Stomach (tissue), 9 donors: ENCODE data around the gene CYP1A2. TPM values are rescaled to one million over a fixed set of nuclear protein-coding genes. Genes with fewer than 3 reads are reported as not detected.

Experiments
- DNase-seq, 2 donors: peaks; one replicate each; pipeline versions ENCODE4 v3.0.0 to v3.0.0-alpha.2; 2013 to 2019
- H3K27ac ChIP-seq, 5 donors: fragments of 200-600 bp in 4 of 5; sonication (generic) in 4 of 5; one replicate each; pipeline ENCODE4 v1.5.1; 2013 to 2019; ENCODE audit warnings: mild to moderate bottlenecking in 1 of 5, moderate library complexity in 1 of 5
- H3K27me3 ChIP-seq, 3 donors: fragments of 200-600 bp; sonication (generic); one replicate each; pipeline ENCODE4 v1.5.1; 2017 to 2019; ENCODE audit warnings: mixed run types in 1 of 3
- H3K36me3 ChIP-seq, 4 donors: fragments of 200-600 bp; sonication (generic); 1 replicate in 3 of 4; 2 replicates in 1 of 4; pipeline ENCODE4 v1.5.1; 2016 to 2019
- H3K4me1 ChIP-seq, 4 donors: fragments of 200-600 bp; sonication (generic); one replicate each; pipeline ENCODE4 v1.5.1; 2016 to 2019
- H3K4me3 ChIP-seq, 4 donors: fragments of 200-600 bp; sonication (generic) in 3 of 4; one replicate each; pipeline ENCODE4 v1.5.1; 2016 to 2019; ENCODE audit warnings: mild to moderate bottlenecking in 1 of 4
- H3K9me3 ChIP-seq, 4 donors: fragments of 200-600 bp; sonication (generic); one replicate each; pipeline ENCODE4 v1.5.1; 2016 to 2019
- CTCF ChIP-seq, 7 experiments: fragments of 450-650 bp in 4 of 7; fragments of 200-600 bp in 3 of 7; sonication (generic) in 3 of 7; IDR thresholded peaks; one replicate each; pipeline ENCODE4 v1.5.1; 2016 to 2019; ENCODE audit warnings: antibody characterized with exemption in 7 of 7, control low read depth in 2 of 7, mild to moderate bottlenecking in 1 of 7
- EP300 ChIP-seq: sonication (generic); formaldehyde crosslinking; IDR thresholded peaks from one replicate; pipeline ENCODE4 v1.6.1; 2017; ENCODE audit warnings: antibody characterized with exemption
- POLR2A ChIP-seq, 4 donors: fragments of 450-650 bp; IDR thresholded peaks; one replicate each; pipeline ENCODE4 v1.6.1; 2016; ENCODE audit warnings: antibody characterized with exemption in 4 of 4, control low read depth in 2 of 4, mild to moderate bottlenecking in 1 of 4, moderate library complexity in 1 of 4
- POLR2AphosphoS5 ChIP-seq, 3 donors: sonication (generic); formaldehyde crosslinking; IDR thresholded peaks; one replicate each; pipeline ENCODE4 v1.6.1; 2016; ENCODE audit warnings: antibody characterized with exemption in 3 of 3
- WGBS, 5 donors: extraction: QIAGEN DNeasy Blood & Tissue Kit in 3 of 5; methylation state at CpG; one replicate each; pipeline versions ENCODE4 v1.1.5 to v1.1.7; 2013 to 2018; 5-methylcytosine and 5-hydroxymethylcytosine counted together
- intact Hi-C: fragments of 100-400 bp; cut with DNase I; formaldehyde crosslinking; loops from one replicate; pipeline ENCODE4 v1.15.1; 2023; ENCODE audit warnings: low total_unique reads
- polyA plus RNA-seq, 3 donors: library from polyadenylated mRNA; stranded (reverse); fragments of 200-250 nt; gene quantifications; one replicate each; pipeline ENCODE4 v1.2.3, GENCODE V29; 2013
- total RNA-seq, 5 donors: library from RNA; depleted of rRNA; stranded (reverse); fragments of >200 nt; gene quantifications; one replicate each; pipeline versions ENCODE4 v1.1.0 to v1.2.3, GENCODE V29; 2014 to 2016
- donor health status: healthy with polysubstance abuse.
- donor health status: Bipolar disorder and iron deficiency.
- donor health status: healthy.

CYP1A2 gene
- total and polyA plus RNA-seq, 8 donors = not detected

- no peak overlapping the region for H3K27ac ChIP-seq
- 58 to 70% (median 65%) methylated on average over 7 of the region's 7 CpGs for WGBS, 5 donors
- TF ChIP-seq POLR2A (IDR thresholded peaks at IDR 0.05) (no peak), POLR2AphosphoS5 (IDR thresholded peaks at IDR 0.05) (no peak), CTCF (IDR thresholded peaks at IDR 0.05) (no peak), EP300 (no peak)
Observed at GRCh38 chr15:74769463-74770025, 20.9 kb downstream of the CYP1A2 start.

GRCh38 chr15:74770211-74770903 is 21.7 kb downstream of the CYP1A2 start:
- DNase-seq = no peak

More at GRCh38 chr15:74769463-74770025, 20.9 kb downstream of the CYP1A2 start:
- Histone ChIP-seq H3K36me3 (no peaks in the 10 kb centered on the region), H3K4me3 (no peak overlapping the region), H3K9me3 (no peaks in the 10 kb centered on the region), H3K4me1 (peaks cover 0 to 18% (median 17%) of the 10 kb centered on the region in 4 donors), H3K27me3 (peaks cover 0 to 18% (median 0%) of the 10 kb centered on the region in 3 donors)
- DNase-seq = no peak
- intact Hi-C loops = loop anchor here (5.0 kb wide), 3 partner anchors 68 to 183 kb away; no protein-coding TSS in a partner anchor

GRCh38 chr15:74773329-74773728 is 24.7 kb downstream of the CYP1A2 start:
- TF ChIP-seq EP300 (no peak), CTCF (IDR thresholded peaks at IDR 0.05) (no peak), POLR2AphosphoS5 (IDR thresholded peaks at IDR 0.05) (no peak), POLR2A (IDR thresholded peaks at IDR 0.05) (no peak)
- intact Hi-C loops = loop anchor here (5.0 kb wide), 2 partner anchors 64 to 179 kb away; no protein-coding TSS in a partner anchor
- peaks cover 0 to 9% (median 0%) of the 10 kb centered on the region in 3 donors for H3K27me3 ChIP-seq
- no peaks in the 10 kb centered on the region for H3K9me3 ChIP-seq
- WGBS, 5 donors = 63 to 74% (median 70%) methylated on average over 5 of the region's 5 CpGs
- no peak for DNase-seq
- H3K36me3 ChIP-seq = no peaks in the 10 kb centered on the region
- H3K27ac ChIP-seq = peak overlapping the region in 1 of 5 donors; percentile 36
- H3K4me3 ChIP-seq = no peak overlapping the region
- H3K4me1 ChIP-seq = peaks cover 0 to 46% (median 33%) of the 10 kb centered on the region in 4 donors

More at GRCh38 chr15:74770211-74770903, 21.7 kb downstream of the CYP1A2 start:
- Histone ChIP-seq H3K9me3 (no peaks in the 10 kb centered on the region), H3K27me3 (peaks cover 0 to 18% (median 0%) of the 10 kb centered on the region in 3 donors), H3K36me3 (no peaks in the 10 kb centered on the region), H3K4me1 (peaks cover 0 to 21% (median 18%) of the 10 kb centered on the region in 4 donors), H3K4me3 (no peak overlapping the region), H3K27ac (no peak overlapping the region)
- no peak for TF ChIP-seq POLR2AphosphoS5 (IDR thresholded peaks at IDR 0.05)
- TF ChIP-seq EP300 = no peak
- TF ChIP-seq CTCF (IDR thresholded peaks at IDR 0.05) = no peak
- TF ChIP-seq POLR2A (IDR thresholded peaks at IDR 0.05) = no peak
- intact Hi-C loops = loop anchor here (5.0 kb wide), 2 partner anchors 67 to 182 kb away; no protein-coding TSS in a partner anchor
- 40 to 74% (median 58%) methylated on average over 3 to 4 of the region's 4 CpGs for WGBS, 5 donors

GRCh38 chr15:74773731-74774252 is 25.1 kb downstream of the CYP1A2 start:
- no peak for TF ChIP-seq POLR2AphosphoS5 (IDR thresholded peaks at IDR 0.05)
- TF ChIP-seq CTCF (IDR thresholded peaks at IDR 0.05) = no peak
- no peak for TF ChIP-seq EP300
- TF ChIP-seq POLR2A (IDR thresholded peaks at IDR 0.05) = no peak
- Histone ChIP-seq H3K4me3 (no peak overlapping the region), H3K4me1 (peaks cover 0 to 50% (median 31%) of the 10 kb centered on the region in 4 donors), H3K36me3 (no peaks in the 10 kb centered on the region), H3K9me3 (no peaks in the 10 kb centered on the region), H3K27me3 (peaks cover 0 to 7% (median 0%) of the 10 kb centered on the region in 3 donors), H3K27ac (peak overlapping the region in 1 of 5 donors; percentile 36)
- 40 to 60% (median 44%) methylated on average over 5 of the region's 5 CpGs for WGBS, 5 donors
- intact Hi-C loops = loop anchor here (5.0 kb wide), 2 partner anchors 64 to 179 kb away; no protein-coding TSS in a partner anchor
- peak in 1 of 2 donors; percentile 61 for DNase-seq
